Inflammatory macrophage treated with lipopolysaccharide for 1 hour (primary cell): ENCODE results near the gene ABHD12.
"Not testable (repeated sequence)": the region's sequence is repeated elsewhere in the genome, so short reads cannot be mapped to it uniquely, and the experiment has no call there.

Experiments used
- DNase-seq, 2 donors: peaks; one replicate each; pipeline ENCODE4 v3.0.0-alpha.2; 2020 to 2022

Gene ABHD12

GRCh38 chr20:25274891-25275812, 115.5 kb downstream of the ABHD12 start:
- DNase-seq = no peak

- DNase-seq = no peak
These were observed 116.2 kb downstream of the ABHD12 start for GRCh38 chr20:25274481-25274880.

- DNase-seq = no peak
These were observed 116.9 kb downstream of the ABHD12 start for GRCh38 chr20:25273541-25274358.

- no peak for DNase-seq
These were observed 117.6 kb downstream of the ABHD12 start for GRCh38 chr20:25273046-25273445.

- no peak for DNase-seq
These were observed 118.2 kb downstream of the ABHD12 start for GRCh38 chr20:25272223-25273000.

- no peak for DNase-seq
These were observed 119.0 kb downstream of the ABHD12 start for GRCh38 chr20:25271486-25272222.

GRCh38 chr20:25270829-25271251, 119.8 kb downstream of the ABHD12 start:
- no peak for DNase-seq

GRCh38 chr20:25269833-25270170, 120.8 kb downstream of the ABHD12 start:
- no peak for DNase-seq

- no peak for DNase-seq
These were observed 121.4 kb downstream of the ABHD12 start for GRCh38 chr20:25269057-25269832.

GRCh38 chr20:25260770-25261437, 129.7 kb downstream of the ABHD12 start:
- DNase-seq = not testable (repeated sequence)

- DNase-seq = no peak
These were observed 130.8 kb downstream of the ABHD12 start for GRCh38 chr20:25259788-25260254.

GRCh38 chr20:25259358-25259757, 131.3 kb downstream of the ABHD12 start:
- no peak for DNase-seq

GRCh38 chr20:25258828-25259227, 131.8 kb downstream of the ABHD12 start:
- no peak for DNase-seq

GRCh38 chr20:25258476-25258805, 132.2 kb downstream of the ABHD12 start:
- no peak for DNase-seq

- no peak for DNase-seq
These were observed 132.7 kb downstream of the ABHD12 start for GRCh38 chr20:25257756-25258475.

GRCh38 chr20:25257130-25257529, 133.5 kb downstream of the ABHD12 start:
- no peak for DNase-seq

GRCh38 chr20:25256226-25256859, 134.3 kb downstream of the ABHD12 start:
- DNase-seq = no peak

- peak; percentile 20 to 30 for DNase-seq
These were observed 135.5 kb downstream of the ABHD12 start for GRCh38 chr20:25254986-25255680.

GRCh38 chr20:25254571-25254970, 136.1 kb downstream of the ABHD12 start:
- no peak for DNase-seq
